GM12865 (cell line): ENCODE measurements around the gene TNFRSF14.

Experiments
- DNase-seq: peaks from one replicate; pipeline ENCODE4 v3.0.0; 2010; ENCODE audit warnings: low read depth
- H3K4me3 ChIP-seq: 2 replicates; pipeline ENCODE4 v1.5.1; 2011; ENCODE audit warnings: mild to moderate bottlenecking, low read depth, low read length, control low read depth
- TF ChIP-seq, protein P1 (sequence below): IDR thresholded peaks from 2 replicates; pipeline ENCODE4 v1.5.1; 2011; ENCODE audit warnings: low read length, control low read depth, low read depth, inconsistent platforms; ENCODE audit not compliant: insufficient read depth; ENCODE audit errors: missing control alignments

Gene TNFRSF14

DNA sequence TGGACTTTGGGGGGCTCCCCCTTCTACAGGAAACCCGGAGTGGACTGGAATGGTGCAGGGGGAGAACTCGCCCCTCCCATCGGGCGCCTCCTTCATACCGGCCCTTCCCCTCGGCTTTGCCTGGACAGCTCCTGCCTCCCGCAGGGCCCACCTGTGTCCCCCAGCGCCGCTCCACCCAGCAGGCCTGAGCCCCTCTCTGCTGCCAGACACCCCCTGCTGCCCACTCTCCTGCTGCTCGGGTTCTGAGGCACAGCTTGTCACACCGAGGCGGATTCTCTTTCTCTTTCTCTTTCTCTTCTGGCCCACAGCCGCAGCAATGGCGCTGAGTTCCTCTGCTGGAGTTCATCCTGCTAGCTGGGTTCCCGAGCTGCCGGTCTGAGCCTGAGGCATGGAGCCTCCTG is at the start of gene TNFRSF14:
TSS of gene TNFRSF14 (plus strand) at position 95 of the 401 bp plus-strand sequence. CDS start at position 389, 294 bp downstream.
- peak; percentile 85 for DNase-seq
- TF ChIP-seq, protein P1, sequence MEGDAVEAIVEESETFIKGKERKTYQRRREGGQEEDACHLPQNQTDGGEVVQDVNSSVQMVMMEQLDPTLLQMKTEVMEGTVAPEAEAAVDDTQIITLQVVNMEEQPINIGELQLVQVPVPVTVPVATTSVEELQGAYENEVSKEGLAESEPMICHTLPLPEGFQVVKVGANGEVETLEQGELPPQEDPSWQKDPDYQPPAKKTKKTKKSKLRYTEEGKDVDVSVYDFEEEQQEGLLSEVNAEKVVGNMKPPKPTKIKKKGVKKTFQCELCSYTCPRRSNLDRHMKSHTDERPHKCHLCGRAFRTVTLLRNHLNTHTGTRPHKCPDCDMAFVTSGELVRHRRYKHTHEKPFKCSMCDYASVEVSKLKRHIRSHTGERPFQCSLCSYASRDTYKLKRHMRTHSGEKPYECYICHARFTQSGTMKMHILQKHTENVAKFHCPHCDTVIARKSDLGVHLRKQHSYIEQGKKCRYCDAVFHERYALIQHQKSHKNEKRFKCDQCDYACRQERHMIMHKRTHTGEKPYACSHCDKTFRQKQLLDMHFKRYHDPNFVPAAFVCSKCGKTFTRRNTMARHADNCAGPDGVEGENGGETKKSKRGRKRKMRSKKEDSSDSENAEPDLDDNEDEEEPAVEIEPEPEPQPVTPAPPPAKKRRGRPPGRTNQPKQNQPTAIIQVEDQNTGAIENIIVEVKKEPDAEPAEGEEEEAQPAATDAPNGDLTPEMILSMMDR: peak; percentile 9
- H3K4me3 ChIP-seq: peak within 1 kb of the TSS; percentile 84

DNA sequence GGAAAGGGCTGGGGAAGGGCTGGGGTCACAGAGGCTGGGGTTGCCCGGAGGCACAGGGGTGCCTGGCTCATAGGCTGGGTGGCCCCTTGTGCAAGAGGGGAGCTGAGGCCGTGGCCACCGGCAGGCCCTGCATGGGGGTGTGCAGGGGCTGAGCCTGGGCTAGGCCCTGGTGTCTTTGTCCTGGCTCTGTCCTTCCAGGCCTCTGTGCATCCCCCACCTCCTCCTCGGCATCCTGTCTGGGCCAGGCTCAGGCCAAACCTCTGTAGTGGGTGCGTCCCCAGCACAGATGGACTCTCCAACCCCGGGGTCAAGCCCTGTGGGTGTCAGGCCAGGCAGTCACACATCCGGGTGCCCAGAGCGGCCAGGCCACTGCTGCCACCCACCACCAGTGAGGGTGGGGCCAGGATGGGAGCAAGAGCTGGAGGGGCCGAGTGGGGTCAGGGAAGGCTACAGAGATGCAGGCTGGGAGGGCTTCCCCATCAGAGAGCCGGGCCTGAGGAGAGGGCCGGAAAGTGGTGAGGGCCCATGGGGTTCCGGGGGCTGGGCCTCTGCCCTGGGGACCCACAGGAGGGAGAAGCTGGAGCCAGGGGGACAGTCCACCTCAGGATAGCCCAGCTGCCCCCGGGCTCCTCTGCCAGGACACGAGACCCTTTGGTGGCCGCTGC is 49.1 kb upstream of the TNFRSF14 start:
- TF ChIP-seq, protein P1: no peak

DNA sequence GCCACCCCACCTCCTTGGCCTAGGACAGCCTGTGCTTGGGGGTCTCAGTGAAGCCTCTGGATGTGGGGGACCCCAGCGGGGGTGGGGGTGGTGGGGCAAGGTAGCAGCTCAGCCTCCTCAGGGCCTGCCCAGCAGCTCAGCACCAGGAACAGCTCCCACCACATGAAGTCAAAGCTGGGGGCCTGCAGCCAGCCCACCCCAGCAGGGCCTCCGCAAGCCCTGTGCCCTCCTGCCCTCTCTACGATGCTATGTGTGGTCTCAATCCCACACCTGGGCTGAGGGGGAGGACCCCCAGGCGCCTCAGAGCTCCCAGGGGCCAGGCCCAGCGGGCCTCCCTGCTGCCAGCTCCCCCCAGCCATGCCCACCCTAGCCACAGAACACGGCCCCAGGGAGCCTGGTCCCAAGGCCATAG is 48.4 kb upstream of the TNFRSF14 start:
- no peak overlapping the region for H3K4me3 ChIP-seq
- no peak for DNase-seq
- TF ChIP-seq, protein P1: no peak

More for the DNA sequence above, 49.1 kb upstream of the TNFRSF14 start:
- DNase-seq: no peak
- H3K4me3 ChIP-seq: no peak overlapping the region

DNA sequence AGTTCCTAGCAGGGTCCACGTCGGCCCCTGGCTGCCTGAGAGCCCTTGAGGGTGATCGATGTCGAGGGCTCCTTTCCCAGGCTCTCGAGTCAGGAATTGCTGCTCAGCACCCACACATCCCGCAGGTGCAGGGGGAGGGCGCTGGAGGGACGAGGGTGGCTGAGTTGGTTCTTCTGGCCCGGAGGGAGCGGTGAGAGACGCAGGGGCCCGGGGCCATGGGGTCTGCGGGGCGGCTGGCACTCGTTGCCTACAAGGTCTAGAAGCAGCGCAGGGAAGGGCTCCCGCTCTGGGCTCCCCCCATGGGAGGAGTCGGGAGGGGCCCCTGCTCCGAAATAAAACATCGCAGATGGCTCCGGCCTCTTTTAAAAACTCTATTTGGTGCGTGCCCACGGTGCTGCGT is 48.0 kb upstream of the TNFRSF14 start:
- TF ChIP-seq, protein P1: no peak
- no peak for DNase-seq
- no peak overlapping the region for H3K4me3 ChIP-seq

DNA sequence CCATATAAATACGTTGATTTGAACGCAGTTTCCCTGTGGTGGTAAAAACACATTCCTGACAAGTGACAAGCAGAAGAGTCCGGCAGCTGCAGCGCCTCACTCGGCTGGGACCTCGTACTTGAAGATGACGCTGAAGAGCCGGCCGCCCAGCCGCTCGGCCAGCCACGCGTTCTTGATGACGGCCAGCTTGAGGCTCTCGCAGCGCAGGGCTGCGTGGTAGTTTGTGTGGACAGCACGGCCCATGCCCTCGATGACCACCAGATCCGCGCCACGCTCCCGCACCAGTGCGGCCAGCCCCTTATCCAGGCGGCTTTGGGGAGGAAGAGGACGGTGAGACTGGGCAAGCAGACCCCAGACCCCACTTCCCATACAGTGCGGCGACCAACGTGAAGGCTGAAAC is 47.4 kb upstream of the TNFRSF14 start:
- TF ChIP-seq, protein P1: no peak
- H3K4me3 ChIP-seq: no peak overlapping the region
- DNase-seq: no peak

DNA sequence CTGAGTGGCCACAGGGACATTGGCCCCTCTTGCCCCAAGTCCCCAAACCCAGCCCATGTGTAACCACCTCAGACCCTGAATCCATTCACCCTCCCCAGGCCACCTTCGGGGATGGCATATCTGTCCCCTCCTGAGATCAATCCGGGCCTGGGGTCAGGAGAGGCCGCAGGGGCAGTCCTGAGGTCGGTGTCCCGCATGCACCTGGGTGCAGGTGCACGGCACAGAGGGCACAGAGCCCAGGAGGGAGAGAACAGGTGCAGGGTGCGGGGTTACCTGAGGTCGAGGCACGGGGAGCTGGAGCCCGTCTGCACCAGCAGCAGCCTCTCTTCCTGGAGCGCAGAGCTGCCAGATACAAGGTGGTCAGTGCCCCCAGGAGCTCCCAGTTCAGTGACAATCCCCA is 46.6 kb upstream of the TNFRSF14 start:
- H3K4me3 ChIP-seq: no peak overlapping the region
- TF ChIP-seq, protein P1: no peak

More for the DNA sequence above, 46.6 kb upstream of the TNFRSF14 start:
- no peak for DNase-seq
